ENCODE results near the gene SGIP1.
"Not testable (repeated sequence)": the region's sequence is repeated elsewhere in the genome, so short reads cannot be mapped to it uniquely, and the experiment has no call there.

The SGIP1 gene

GRCh38 chr1:66729523-66729922, 195.6 kb downstream of the SGIP1 start:
- no peak for DNase-seq (ENCODE audit: low spot score)

GRCh38 chr1:66730462-66730861, 196.5 kb downstream of the SGIP1 start:
- no peak for DNase-seq (ENCODE audit: low spot score)

- DNase-seq (ENCODE audit: low spot score) = no peak
Observed at GRCh38 chr1:66731170-66731865, 197.4 kb downstream of the SGIP1 start.

GRCh38 chr1:66732407-66733166, 198.6 kb downstream of the SGIP1 start:
- no peak for DNase-seq (ENCODE audit: low spot score)

- DNase-seq (ENCODE audit: low spot score) = no peak
Observed at GRCh38 chr1:66733348-66734017, 199.5 kb downstream of the SGIP1 start.

GRCh38 chr1:66734531-66734930, 200.6 kb downstream of the SGIP1 start:
- not testable (repeated sequence) for DNase-seq (ENCODE audit: low spot score)

GRCh38 chr1:66737836-66738235, 203.9 kb downstream of the SGIP1 start:
- DNase-seq (ENCODE audit: low spot score) = no peak

- DNase-seq (ENCODE audit: low spot score) = no peak
Observed at GRCh38 chr1:66739401-66740157, 205.6 kb downstream of the SGIP1 start.

- no peak for DNase-seq (ENCODE audit: low spot score)
Observed at GRCh38 chr1:66745451-66745850, 211.5 kb downstream of the SGIP1 start.

GRCh38 chr1:66747501-66747900, 213.5 kb downstream of the SGIP1 start:
- DNase-seq (ENCODE audit: low spot score) = no peak

- no peak for DNase-seq (ENCODE audit: low spot score)
Observed at GRCh38 chr1:66750577-66750976, 216.6 kb downstream of the SGIP1 start.

- no peak for DNase-seq (ENCODE audit: low spot score)
Observed at GRCh38 chr1:66751160-66751559, 217.2 kb downstream of the SGIP1 start.

- no peak for DNase-seq (ENCODE audit: low spot score)
Observed at GRCh38 chr1:66752000-66752592, 218.1 kb downstream of the SGIP1 start, which contains the start of gene DYNLT5. Gene DYNLT5 (plus strand): TSS chr1:66752459. CDS start chr1:66754659, 2,200 bp downstream.

GRCh38 chr1:66752671-66753371, 218.9 kb downstream of the SGIP1 start:
- DNase-seq (ENCODE audit: low spot score) = no peak

GRCh38 chr1:66757722-66758240, 223.8 kb downstream of the SGIP1 start:
- DNase-seq (ENCODE audit: low spot score) = no peak

- DNase-seq (ENCODE audit: low spot score) = peak; percentile 19
Observed at GRCh38 chr1:66758241-66758755, 224.3 kb downstream of the SGIP1 start.

- DNase-seq (ENCODE audit: low spot score) = no peak
Observed at GRCh38 chr1:66760506-66760905, 226.6 kb downstream of the SGIP1 start.

- DNase-seq (ENCODE audit: low spot score) = no peak
Observed at GRCh38 chr1:66761221-66761620, 227.3 kb downstream of the SGIP1 start.

- DNase-seq (ENCODE audit: low spot score) = peak; percentile 48
Observed at GRCh38 chr1:66764994-66765578, 231.1 kb downstream of the SGIP1 start.

- no peak for DNase-seq (ENCODE audit: low spot score)
Observed at GRCh38 chr1:66767626-66768025, 233.7 kb downstream of the SGIP1 start.
